ENCODE data around the gene LIPA.
A peak's percentile ranks its signal among the peaks of the same experiment; 100 is the strongest.
"Not testable (repeated sequence)": the region's sequence is repeated elsewhere in the genome, so short reads cannot be mapped to it uniquely, and the experiment has no call there.

The LIPA gene

DNA sequence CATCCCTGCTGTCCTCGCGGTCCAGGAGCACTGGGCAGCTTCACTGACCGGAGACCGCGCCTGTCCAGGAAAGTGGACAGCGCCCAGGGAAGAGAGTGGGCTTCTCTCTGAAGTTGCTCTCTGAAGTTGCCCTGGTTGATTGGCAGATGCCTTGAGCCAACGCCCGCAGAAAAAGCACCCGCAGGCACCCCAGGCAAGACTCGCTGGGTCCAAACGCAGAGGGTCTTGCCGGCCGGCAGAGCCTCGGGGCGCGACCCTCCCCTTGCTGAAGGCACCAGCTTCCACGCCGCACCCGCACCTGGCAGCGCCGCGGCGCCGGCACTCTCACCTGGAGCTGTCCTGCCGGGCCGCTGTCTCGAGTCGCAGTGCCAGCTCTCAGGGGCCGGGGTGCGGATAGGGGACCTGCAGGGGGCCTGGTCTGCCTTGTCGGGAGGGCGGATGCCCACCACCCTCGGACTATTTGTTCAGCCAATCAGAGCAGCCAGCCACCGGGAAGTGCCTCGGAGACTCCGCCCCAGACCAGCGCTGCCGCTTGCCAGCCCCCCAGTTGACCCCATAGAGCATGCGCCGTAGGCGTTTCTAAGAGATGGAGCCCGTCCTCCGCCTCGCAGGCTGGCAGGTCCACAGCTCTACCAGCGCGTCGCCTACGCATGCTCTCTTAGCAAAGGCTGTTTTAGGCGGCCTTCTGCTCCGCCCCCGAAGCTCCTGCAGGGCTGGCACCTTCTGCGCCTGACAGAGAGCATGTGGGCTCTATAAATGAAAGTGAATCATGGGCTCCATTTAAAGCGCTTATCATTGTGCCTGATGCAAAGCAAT, at the start of gene LIPA:
Gene LIPA (minus strand): TSS at position 367 of the 816 bp plus-strand sequence. CDS start 4,127 bp downstream, outside the sequence.
- DNase-seq (ENCODE audit: low read depth) = peak; percentile 93

DNA sequence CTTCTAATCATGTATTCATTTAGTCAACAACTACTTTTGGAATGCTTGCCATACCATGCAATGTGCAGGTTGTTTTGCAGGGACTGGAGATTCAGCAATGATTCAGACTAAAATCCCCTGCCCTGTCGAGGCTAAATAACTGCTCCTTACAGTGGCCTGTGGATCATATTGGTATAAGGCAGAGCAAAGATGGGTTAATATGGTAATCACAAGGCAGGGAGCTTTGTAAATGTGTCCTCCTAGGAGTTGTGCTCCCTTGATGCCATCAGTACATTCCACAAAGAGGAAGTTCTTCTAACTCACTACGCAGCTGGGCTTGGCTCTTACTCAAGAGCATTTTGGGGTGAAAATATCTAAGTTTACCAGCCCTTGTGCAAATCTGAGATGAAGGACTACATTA, 49.7 kb upstream of the LIPA start:
- no peak for DNase-seq (ENCODE audit: low read depth)

DNA sequence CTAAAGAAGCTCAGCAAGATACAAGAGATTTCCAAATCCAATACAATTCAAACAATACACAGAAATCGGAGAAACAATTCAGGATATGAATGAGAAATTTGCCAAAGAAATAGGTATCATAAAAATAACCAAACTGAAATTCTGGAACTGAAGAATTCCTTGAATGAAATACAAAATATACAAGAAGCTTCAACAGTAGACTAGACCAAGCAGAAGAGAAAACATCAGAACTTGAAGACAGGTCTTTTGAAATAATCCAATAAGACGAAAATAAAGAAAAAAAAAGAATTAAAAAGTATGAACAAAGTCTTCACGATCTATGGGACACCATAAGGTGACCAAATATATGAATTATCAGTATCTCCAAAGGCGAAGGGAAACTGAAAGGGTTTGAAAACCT, 47.5 kb upstream of the LIPA start:
- no peak for DNase-seq (ENCODE audit: low read depth)

DNA sequence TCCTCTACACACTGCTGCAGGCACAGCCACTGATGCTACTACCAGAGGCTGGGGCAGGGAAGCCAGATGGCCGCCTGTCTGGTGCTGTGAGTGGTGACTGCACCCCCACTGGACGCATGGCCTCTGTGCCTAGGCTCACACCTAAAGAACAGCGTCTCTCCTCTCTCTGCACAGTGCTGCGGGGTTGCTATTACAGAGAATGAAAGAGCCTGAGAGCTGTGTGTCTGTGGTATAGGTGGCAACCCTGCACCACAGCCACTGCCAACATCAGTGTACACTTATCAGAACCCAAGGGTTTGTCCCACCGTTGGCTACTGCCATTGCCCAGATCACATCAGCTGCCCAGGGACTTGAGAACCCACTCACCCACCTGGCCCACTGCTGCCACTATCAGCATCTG, 46.2 kb upstream of the LIPA start:
- DNase-seq (ENCODE audit: low read depth) = no peak

DNA sequence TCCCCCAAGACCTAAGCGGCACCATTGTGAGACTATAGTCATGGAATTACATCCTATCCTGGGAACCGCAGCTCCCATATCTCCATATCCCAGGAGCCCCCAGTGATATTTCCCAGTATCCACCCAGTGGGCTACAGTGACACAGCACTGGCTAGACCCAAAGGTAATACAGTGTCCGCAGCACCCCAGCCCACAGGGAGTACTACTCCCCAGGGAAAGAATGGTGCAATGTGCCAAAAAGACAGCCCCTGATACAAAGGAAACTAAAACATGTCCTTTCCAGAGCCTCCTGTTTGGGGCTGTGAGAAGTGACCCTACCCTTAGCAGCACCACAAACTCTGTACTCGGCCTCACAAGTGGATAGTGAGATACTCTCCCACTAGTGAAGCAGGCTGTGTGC, 45.8 kb upstream of the LIPA start:
- DNase-seq (ENCODE audit: low read depth) = no peak

DNA sequence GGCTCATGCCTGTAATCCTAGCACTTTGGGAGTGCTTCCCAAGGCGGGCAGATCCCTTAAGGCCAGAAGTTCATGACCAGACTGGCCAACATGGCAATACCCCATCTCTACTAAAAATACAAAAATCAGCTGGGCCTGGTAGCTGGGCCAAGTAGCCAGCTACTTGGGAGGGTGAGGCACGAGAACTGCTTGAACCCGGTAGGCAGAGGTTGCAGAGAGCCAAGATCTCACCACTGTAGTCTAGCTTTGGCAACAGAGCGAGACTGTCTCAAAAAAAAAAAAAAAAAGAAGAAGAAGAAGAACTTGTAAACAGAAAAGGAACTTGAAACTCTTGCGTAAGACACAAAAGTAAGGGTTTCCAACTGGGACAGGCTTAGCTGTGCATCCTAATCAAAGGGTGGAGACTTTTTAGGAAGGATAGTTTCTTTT, 44.7 kb upstream of the LIPA start:
- DNase-seq (ENCODE audit: low read depth) = no peak

DNA sequence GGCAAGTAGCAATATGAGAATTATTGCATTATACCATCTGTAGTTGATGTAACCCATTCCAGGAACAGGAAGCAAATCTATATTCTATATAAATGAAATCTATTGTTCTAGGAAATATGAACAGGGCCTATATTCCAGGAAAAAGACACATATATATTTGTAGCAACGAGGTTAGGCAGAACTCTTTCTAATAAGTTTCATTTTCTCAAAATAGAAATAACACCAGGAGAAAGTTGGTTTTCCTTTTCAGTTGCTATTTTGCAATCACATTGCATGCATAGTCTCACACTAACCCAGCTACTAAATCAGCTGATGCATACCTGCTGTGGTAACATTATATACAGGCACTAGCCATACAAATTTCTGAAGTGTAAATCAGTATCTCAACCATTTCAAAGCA, 44.0 kb upstream of the LIPA start:
- no peak for DNase-seq (ENCODE audit: low read depth)

DNA sequence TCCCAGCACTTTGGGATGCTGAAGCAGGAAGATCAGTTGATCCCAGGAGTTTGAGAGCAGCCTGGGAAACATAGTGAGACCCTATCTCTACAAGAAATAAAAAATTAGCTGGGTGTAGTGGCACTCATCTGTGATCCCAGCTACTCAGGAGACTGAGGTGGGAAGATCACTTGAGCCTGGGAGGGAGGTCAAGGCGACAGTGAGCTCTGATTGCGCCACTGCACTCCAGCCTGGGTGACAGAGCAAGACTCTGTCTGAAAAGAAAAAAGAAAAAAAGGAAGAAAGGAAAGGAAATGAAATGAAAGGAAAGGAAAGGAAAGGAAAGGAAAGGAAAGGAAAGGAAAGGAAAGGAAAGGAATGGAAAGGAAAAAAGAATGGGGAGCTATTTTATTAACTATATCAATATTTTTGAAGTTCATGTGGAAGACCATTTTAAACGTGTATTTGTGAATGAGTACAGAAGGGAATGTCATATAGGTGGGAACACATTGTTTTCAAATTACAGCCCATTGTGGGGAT, 43.2 kb upstream of the LIPA start:
- no peak for DNase-seq (ENCODE audit: low read depth)

DNA sequence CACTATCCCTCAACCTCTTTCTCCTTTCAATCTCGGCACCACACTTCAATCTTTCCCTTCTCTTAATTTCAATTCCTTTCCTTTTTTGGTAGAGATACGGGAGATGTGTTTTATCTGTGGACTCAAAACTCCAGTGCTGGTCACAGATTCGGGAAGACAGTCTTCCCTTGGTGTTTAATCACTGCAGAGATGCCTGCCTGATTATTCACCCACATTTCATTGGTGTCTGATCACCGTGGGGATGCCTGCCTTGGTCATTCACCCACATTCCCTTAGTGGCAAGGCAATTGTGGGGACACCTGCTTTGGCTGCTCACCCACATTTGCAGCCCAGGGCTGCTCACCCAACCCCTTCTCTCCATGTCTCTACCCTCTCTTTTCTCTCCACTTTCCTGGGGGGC, 33.7 kb upstream of the LIPA start:
- not testable (repeated sequence) for DNase-seq (ENCODE audit: low read depth)

DNA sequence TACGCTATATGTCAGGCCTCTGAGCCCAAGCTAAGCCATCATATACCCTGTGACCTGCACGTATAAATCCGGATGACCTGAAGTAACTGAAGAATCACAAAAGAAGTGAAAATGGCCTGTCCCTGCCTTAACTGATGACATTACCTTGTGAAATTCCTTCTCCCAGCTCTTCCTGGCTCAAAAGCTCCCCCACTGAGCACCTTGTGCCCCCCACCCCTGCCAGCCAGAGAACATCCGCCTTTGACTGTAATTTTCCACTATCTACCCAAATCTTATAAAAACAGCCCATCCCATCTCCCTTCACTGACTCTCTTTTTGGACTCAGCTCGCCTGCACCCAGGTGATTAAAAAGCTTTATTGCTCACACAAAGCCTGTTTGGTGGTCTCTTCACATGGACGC, 33.1 kb upstream of the LIPA start:
- DNase-seq (ENCODE audit: low read depth) = not testable (repeated sequence)

DNA sequence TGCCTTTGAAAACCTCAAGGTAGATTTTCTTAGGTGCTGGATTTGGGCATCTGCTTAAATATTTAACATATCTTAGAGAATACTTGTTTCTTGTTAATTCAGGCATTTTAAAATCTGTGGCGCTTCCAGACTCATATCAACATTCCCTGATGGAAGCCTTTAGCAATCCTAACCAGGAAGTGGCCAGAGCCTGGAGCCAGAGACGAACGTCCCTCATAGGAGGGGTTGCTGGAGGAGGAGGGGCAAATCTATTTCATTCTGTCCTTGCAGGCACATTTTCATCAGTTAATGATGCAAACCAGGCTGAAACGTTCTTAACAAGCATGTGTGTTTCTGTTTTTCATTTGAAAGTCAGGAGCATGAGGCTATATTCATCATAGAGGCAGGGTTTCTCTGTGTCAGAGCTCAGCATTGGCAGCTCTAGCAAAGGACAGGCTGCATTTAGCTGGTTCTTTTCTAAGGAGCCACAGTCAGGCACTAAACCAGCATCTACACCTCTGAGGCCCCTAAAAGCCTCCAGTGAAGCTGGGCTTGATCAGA, 32.4 kb upstream of the LIPA start:
- no peak for DNase-seq (ENCODE audit: low read depth)

DNA sequence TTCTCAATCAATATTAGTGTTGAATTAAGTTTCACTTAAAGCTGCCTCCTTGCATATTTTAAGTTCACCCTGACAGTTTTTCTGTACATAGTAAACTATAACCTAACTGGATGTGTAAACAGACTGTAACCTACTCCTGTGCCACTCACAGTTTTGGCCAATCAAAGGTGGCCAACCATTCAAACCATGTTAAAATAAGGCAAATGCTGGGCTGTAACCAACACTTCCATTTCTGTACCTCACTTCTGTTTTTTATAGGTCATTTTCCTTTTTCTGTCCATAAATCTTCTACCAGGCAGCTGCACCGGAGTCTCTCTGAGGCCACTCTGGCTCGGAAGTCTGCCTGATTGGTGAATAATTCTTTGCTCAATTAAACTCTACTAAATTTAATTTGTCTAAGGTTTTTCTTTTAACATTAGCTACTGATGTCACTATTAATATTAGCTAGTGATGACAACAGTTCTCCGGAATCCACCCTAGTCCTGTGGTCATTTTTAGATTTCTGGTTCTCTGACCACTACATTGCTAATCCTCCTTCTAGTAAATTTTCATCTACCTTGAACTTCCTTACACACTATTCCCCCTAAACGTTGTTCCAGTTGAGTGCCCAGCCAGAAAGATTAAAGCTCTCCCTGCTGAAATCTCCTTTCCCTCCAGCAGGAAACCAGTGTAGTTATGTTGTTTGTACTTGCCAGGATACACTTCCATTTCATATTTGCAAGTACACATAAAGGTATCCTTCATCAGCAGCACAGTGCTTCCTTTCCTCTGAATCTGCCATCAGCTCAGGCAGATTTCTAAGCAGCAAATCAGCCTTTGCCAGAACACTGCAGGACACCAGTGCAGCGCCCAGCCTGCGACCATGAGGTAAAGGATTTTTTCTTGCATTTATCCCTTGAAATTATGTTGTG, 31.7 kb upstream of the LIPA start:
- no peak for DNase-seq (ENCODE audit: low read depth)

DNA sequence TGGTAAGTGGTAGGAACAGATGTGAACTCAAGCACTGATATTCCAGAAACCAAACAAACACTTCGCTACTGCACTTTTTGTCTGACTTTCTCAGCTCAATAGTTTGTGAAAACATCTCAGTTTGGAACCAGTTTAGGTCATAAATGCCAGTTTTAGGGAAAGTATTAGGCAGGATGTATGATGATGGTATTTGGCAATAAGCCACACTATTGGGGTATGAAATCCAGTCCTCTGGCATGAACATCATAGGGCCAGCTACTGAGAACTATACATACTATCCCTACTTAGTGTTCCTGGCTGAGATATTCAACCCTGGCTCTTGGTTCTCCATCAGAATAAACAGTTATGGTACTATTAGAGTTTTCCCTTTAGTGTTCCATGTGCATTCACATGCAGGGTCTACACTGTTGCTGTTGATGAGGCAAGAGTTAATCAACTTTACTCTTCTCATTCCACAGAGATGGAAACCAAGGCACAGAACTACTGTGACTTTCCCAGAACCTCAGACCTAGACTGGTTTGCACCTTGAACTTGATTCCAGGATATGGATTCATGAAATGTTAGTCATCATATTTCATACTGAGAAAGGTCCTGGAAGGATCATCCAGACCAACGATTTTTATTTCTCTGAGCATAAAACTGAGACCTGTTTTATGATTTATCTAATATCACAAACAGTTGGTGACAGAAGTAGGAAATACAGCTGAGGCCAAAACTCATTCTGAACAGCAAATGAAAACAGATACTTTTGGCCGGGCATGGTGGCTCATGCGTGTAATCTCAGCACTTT, 30.2 kb upstream of the LIPA start:
- DNase-seq (ENCODE audit: low read depth) = no peak

DNA sequence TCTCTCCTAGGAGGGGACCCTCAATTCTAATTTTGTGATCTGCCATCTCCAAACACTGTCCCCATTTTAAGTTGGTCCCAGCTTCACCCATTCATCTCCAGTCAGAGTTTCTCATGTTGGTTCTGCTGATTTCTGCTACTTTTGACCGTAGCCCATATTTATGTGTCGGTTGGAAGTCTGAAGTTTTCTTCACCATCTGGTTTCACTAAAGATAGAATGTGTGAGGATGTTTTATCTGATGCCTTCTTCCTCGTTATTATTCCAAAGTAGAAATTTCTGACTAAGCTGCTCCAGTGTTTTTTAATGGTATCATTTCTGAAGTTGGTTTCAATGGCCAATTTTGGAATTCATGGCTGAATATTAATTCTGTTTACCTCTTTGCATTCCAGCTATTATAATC, 28.9 kb upstream of the LIPA start:
- DNase-seq (ENCODE audit: low read depth) = no peak

DNA sequence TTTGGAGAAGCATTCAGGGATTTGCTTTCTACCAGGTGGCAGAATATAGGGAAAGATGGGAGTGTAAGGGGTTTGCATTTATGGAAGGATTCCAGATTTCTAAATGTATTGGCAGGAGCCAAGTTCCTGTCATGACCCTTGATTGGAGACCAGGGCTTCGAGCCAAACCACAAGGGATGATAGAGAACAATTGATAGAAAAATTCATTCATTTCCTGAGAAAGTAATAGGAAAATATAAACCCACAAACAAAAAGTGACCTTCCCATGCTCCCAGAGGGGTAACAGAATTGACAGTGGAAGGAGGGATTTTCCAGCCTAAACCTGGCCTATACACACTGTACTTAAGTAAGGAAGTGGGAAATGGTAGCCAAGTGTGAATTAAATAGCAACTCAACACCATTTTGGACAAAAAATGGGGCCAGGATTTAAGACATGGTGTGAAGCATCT, 27.9 kb upstream of the LIPA start:
- DNase-seq (ENCODE audit: low read depth) = no peak

DNA sequence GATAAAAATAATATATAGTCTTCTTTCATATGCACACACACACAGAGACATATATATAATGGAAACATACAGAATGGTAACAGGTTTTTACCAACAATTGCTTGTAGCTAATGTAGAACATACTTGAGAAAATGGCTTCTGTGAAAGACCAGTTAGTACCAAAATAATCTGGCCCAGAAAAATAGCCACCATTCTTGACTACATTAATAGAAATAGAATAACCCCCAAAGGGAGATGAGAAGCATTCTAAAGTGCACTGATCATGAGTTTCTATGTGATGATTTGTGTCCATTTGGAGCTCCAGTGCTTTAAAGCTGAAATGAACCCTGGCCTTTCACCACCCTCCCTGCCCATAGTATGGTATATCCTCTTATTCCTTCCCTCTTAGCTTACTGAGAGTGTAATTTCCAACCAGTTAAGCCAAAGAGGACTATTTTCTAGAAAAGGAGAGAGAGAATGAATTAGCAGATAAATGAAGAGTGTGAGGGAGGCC, 27.4 kb upstream of the LIPA start:
- no peak for DNase-seq (ENCODE audit: low read depth)

DNA sequence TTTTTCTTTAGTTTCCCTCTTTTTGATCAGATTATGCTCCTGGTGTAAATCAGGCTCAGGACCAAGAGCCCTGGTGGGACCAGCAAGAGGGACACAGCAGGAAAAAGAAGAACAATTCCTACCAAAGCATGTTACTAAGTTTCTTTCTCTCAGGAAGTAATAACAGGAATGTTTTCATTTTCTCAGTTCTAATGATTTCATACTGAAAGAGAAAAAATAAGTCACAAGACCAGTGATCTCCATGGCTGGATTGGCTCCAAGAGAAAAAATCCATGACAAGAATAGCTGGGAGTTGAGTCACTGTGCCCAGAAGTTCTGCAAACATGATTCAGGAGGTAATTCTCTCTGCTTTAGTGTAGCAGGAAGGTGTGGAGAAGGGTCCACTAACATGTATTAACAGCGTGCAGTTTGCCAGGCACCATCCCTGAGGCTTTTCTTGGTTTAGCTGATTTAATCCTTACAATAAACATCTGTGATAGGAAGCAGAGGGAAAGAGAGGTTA, 26.5 kb upstream of the LIPA start:
- DNase-seq (ENCODE audit: low read depth) = no peak

DNA sequence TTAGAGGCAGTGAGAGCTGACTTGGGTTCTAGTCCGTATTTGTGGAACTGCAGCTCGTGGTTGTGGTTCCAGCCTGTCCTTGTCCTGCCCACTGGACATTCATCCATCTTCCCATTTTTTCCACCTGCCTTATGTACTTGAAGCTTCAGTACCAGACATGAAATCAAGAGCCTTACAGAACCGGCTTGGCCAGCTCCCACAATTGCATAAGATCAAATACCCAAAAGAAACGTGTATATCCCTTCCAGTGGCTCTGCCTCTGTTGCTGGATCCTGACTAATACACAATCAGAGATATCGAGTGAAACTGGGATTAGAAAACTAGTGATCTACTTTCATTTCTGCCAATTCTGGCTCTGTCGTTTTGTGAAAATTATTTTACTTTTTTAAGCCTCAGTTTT, 23.8 kb upstream of the LIPA start:
- no peak for DNase-seq (ENCODE audit: low read depth)

DNA sequence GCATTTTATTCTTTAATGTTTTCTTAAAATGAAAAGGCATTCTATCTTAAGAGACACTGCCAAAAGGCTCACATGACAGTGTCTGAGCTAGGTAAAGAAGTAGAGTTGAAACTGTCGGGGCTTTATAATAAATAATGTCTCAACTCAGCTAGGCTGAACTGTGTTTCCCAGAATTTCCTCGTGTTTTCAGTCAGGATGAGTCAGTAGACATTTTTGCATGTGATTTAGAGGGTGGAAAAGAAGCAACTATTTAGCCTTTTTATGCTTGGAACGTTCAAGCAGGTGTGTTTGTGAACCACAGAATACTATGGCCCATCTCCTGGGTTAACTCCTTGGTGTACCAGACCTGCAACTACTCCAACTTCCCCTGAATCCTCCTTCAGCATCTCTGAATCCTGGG, 23.4 kb upstream of the LIPA start:
- no peak for DNase-seq (ENCODE audit: low read depth)

DNA sequence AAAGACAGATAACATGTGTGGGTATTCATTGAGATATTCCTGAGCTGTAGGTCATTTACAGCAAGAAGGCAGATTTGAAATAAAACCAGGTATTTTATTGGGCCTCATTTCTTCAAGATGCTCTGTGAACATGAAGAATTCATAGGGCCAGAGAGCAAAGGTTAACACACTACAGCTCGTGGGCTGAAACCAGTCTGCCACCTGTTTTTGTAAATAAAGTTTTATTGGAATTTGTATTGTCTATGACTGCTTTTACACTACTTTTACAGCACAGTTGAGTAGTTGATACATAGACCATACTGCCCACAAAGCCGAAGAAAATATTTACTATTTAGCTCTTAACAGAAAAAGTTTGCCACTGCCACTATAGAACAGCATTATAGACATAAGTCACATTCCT, 22.1 kb upstream of the LIPA start:
- no peak for DNase-seq (ENCODE audit: low read depth)

DNA sequence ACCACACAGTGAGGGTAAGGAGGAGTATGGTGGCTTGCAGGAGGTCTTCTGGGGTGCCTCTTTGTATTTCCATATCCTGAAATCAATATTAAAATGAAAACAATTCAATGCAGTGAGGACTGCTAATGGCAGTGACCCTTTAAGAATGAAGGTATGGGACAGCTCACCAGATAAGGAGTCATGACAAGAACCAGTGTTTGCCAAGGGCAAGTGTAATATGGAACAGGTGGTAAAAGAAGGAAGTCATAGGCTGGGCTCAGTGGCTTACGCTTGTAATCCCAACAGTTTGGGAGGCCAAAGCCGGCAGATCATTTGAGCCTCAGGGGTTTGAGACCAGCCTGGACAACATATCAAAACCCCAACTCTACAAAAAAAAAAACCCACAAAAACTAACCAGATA, 20.0 kb upstream of the LIPA start:
- DNase-seq (ENCODE audit: low read depth) = no peak

DNA sequence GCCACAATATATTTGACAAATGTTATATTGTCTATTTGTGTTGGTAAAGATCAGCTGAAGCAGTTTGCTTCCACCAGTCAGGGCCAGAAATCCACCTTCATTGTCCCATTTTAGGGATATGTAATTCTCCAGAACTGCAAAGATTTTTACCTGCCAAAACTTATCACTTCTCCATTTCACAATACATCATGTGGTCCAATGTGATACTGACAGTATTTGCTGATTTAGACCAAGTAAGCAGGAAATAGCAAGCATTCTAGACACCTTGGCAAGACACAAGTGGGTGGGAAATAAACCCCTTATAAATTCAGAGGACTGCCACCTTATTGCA, 18.5 kb upstream of the LIPA start:
- no peak for DNase-seq (ENCODE audit: low read depth)
